CD4-positive, alpha-beta T cell (primary cell): ENCODE data around the gene ACYP2. TPM values are rescaled to one million over a fixed set of nuclear protein-coding genes. Genes with fewer than 3 reads are reported as not detected.
"Not testable (repeated sequence)": the region's sequence is repeated elsewhere in the genome, so short reads cannot be mapped to it uniquely, and the experiment has no call there.

Experiments
- ATAC-seq: fragments of 200-7000 bp; cut with Tn5 transposase; one replicate; pipeline ENCODE4 v1.10.0; 2022; ENCODE audit warnings: mild to moderate bottlenecking; ENCODE audit not compliant: poor library complexity
- CTCF ChIA-PET: fragments of 350-600 bp; sonication (Branson Sonifier 250); formaldehyde crosslinking; loops from one replicate; lab custom pipeline; 2021; ENCODE audit warnings: antibody characterized with exemption, inconsistent platforms; lab: Charles Lee
- POLR2A ChIA-PET: fragments of 350-600 bp; sonication (Branson Sonifier 250); formaldehyde crosslinking; loops from one replicate; lab custom pipeline; 2021; ENCODE audit warnings: antibody characterized with exemption, inconsistent platforms; lab: Charles Lee
- DNase-seq, 14 experiments: peaks; one replicate each; pipeline ENCODE4 v3.0.0-alpha.2; 2013 to 2020; ENCODE audit warnings: mixed read lengths in 2 of 14
- H3K27ac ChIP-seq, 2 donors: one replicate each; pipeline versions ENCODE4 v1.5.1 to v1.7.0; 2013; ENCODE audit warnings: low read length in 2 of 2, low read depth in 1 of 2, mild to moderate bottlenecking in 1 of 2
- H3K27me3 ChIP-seq, 2 experiments: 1 replicate in 1 of 2; 2 replicates in 1 of 2; pipeline versions ENCODE4 v1.6.1 to v1.7.0; 2013; ENCODE audit warnings: low read length in 2 of 2, control low read depth in 1 of 2, mild to moderate bottlenecking in 1 of 2, moderate library complexity in 1 of 2; ENCODE audit not compliant: insufficient read depth in 2 of 2, control insufficient read depth in 1 of 2
- H3K36me3 ChIP-seq: one replicate; pipeline ENCODE4 v1.6.1; 2013; ENCODE audit warnings: low read length, control low read depth; ENCODE audit not compliant: insufficient read depth
- H3K4me1 ChIP-seq: one replicate; pipeline ENCODE4 v1.6.1; 2013; ENCODE audit warnings: low read length, control low read depth; ENCODE audit not compliant: insufficient read depth
- H3K4me3 ChIP-seq: one replicate; pipeline ENCODE4 v1.5.1; 2013; ENCODE audit warnings: mild to moderate bottlenecking, low read length, moderate library complexity
- H3K9me3 ChIP-seq, 2 experiments: 1 replicate in 1 of 2; 2 replicates in 1 of 2; pipeline versions ENCODE4 v1.6.1 to v1.7.0; 2013; ENCODE audit warnings: low read length in 2 of 2, mild to moderate bottlenecking in 2 of 2, control low read depth in 1 of 2, moderate library complexity in 1 of 2; ENCODE audit not compliant: control insufficient read depth in 1 of 2, insufficient read depth in 1 of 2
- H3K27ac Mint-ChIP-seq: one replicate; pipeline ENCODE4 v1.8.0; 2020; ENCODE audit warnings: mixed read lengths
- H3K27me3 Mint-ChIP-seq: one replicate; pipeline ENCODE4 v1.8.0; 2021; ENCODE audit warnings: mixed read lengths
- H3K36me3 Mint-ChIP-seq: one replicate; pipeline ENCODE4 v1.8.0; 2021; ENCODE audit warnings: low read depth, mixed read lengths
- H3K4me1 Mint-ChIP-seq: one replicate; pipeline ENCODE4 v1.8.0; 2021; ENCODE audit warnings: low read depth, mixed read lengths
- H3K4me3 Mint-ChIP-seq: one replicate; pipeline ENCODE4 v1.8.0; 2020; ENCODE audit warnings: mild to moderate bottlenecking, mixed read lengths
- H3K9me3 Mint-ChIP-seq: one replicate; pipeline ENCODE4 v1.8.0; 2020; ENCODE audit warnings: mixed read lengths
- intact Hi-C, 2 experiments: fragments of 100-400 bp; cut with DNase I in 1 of 2; cut with micrococcal nuclease in 1 of 2; formaldehyde crosslinking; loops; one replicate each; pipeline versions ENCODE4 v1.15.1 to v1.9.0; 2023 to 2025; cut with DNase I, micrococcal nuclease
- total RNA-seq, 174 experiments: library from RNA in 2 of 174; stranded (reverse) in 2 of 174; gene quantifications; one replicate each; pipeline ENCODE4 v1.2.3 and lab custom pipeline; 2021 to 2026
- TF ChIP-seq, protein P1 (sequence below): fragments of 200-600 bp; IDR thresholded peaks from one replicate; pipeline ENCODE4 v1.8.0; 2022; ENCODE audit warnings: antibody characterized with exemption, mild to moderate bottlenecking

Gene ACYP2
- total RNA-seq, 2 experiments from 2014 or later, result 9.3 to 10.9 TPM

DNA sequence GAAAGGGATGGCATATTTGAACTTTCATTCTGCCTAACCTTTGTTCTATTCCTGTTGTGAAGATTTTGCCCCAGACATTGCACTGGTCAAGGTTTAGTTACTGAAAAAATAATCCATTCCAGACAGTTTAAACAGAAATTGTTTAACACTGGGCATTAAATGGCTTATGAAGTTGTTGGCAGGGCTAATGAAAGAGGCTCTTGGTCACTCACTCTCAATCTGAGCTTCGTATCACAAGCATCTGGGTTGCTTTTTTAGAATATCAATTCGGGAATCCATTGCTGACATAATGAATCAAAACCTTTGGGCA lies 8.0 kb upstream of the ACYP2 start:
- no peak for ATAC-seq
- Mint-ChIP-seq H3K9me3 (no peaks in the 10 kb centered on the region), H3K27me3 (no peaks in the 10 kb centered on the region), H3K27ac (no peak overlapping the region), H3K4me1 (peaks cover 11% of the 10 kb centered on the region), H3K36me3 (no peaks in the 10 kb centered on the region), H3K4me3 (no peak overlapping the region)
- DNase-seq, result no peak
- H3K9me3 ChIP-seq, result no peaks in the 10 kb centered on the region
- H3K4me3 ChIP-seq, result no peak overlapping the region
- no peaks in the 10 kb centered on the region for H3K27me3 ChIP-seq
- intact Hi-C loops, result loop anchor here (1.0 to 5.0 kb wide), 7 partner anchors 395 to 1325 kb away; no protein-coding TSS in a partner anchor
- H3K36me3 ChIP-seq, result no peaks in the 10 kb centered on the region
- CTCF ChIA-PET, result interaction anchor here (1.2 to 1.5 kb wide), 5 partner anchors 8 to 731 kb away, joined by 3 to 8 read pairs (median 4); partner anchors contain the start of gene ACYP2
- POLR2A ChIA-PET, result interaction anchor here (0.6 to 1.2 kb wide), 5 partner anchors 8 to 616 kb away, joined by 3 to 9 read pairs (median 3); partner anchors contain the start of genes ACYP2 and EML6
- TF ChIP-seq, protein P1, sequence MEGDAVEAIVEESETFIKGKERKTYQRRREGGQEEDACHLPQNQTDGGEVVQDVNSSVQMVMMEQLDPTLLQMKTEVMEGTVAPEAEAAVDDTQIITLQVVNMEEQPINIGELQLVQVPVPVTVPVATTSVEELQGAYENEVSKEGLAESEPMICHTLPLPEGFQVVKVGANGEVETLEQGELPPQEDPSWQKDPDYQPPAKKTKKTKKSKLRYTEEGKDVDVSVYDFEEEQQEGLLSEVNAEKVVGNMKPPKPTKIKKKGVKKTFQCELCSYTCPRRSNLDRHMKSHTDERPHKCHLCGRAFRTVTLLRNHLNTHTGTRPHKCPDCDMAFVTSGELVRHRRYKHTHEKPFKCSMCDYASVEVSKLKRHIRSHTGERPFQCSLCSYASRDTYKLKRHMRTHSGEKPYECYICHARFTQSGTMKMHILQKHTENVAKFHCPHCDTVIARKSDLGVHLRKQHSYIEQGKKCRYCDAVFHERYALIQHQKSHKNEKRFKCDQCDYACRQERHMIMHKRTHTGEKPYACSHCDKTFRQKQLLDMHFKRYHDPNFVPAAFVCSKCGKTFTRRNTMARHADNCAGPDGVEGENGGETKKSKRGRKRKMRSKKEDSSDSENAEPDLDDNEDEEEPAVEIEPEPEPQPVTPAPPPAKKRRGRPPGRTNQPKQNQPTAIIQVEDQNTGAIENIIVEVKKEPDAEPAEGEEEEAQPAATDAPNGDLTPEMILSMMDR, result no peak
- peaks cover 8% of the 10 kb centered on the region for H3K4me1 ChIP-seq
- no peak overlapping the region for H3K27ac ChIP-seq

DNA sequence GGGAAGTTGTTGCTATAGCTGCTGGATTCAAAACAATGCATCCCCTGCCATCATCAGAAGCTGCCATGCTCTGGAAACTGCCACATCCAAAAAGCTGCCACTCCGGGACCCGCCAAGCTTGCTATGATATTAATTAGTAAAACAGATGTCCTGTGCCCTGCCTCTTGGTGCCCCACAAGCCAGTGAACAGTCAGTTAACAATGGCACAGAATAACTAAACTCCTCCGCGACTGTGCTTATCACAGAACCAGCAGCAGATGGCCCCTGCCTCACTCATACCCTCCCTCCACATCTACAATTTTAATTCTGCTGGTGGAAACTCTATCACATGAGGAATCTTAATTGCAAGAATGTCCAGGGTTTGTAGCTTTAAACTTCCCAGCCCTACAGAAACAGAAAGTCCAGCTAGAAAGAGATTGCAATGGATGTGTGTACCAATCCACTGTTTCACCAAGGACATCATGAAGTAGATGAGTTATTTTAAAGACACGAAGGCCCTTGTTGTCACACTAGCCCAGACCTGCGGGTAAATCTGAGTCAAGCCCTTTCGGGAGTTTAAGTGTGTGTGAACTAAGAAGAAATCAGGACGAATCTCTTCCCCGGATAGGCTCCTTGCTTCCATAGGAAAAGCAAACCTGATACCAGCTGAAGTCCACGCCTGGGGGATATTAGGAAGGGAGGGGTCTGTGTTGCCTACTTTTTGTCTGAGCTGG lies 7.4 kb upstream of the ACYP2 start:
- H3K4me1 Mint-ChIP-seq, result peaks cover 11% of the 10 kb centered on the region
- intact Hi-C loops, result loop anchor here (1.0 to 5.0 kb wide), 7 partner anchors 394 to 1324 kb away; no protein-coding TSS in a partner anchor
- H3K4me1 ChIP-seq, result peaks cover 8% of the 10 kb centered on the region
- TF ChIP-seq, protein P1, result no peak
- H3K9me3 Mint-ChIP-seq, result no peaks in the 10 kb centered on the region
- DNase-seq (no peak), ATAC-seq (no peak)
- no peak overlapping the region for H3K27ac Mint-ChIP-seq
- H3K9me3 ChIP-seq, result no peaks in the 10 kb centered on the region
- POLR2A ChIA-PET, result no interaction called here
- H3K27me3 ChIP-seq, result no peaks in the 10 kb centered on the region
- no peaks in the 10 kb centered on the region for H3K36me3 Mint-ChIP-seq
- CTCF ChIA-PET, result interaction anchor here (1.3 to 1.5 kb wide), 2 partner anchors 64 to 730 kb away, joined by 3 to 5 read pairs; no protein-coding TSS in a partner anchor
- no peak overlapping the region for H3K27ac ChIP-seq
- H3K36me3 ChIP-seq, result no peaks in the 10 kb centered on the region
- no peaks in the 10 kb centered on the region for H3K27me3 Mint-ChIP-seq
- H3K4me3 ChIP-seq, result no peak overlapping the region
- H3K4me3 Mint-ChIP-seq, result no peak overlapping the region

DNA sequence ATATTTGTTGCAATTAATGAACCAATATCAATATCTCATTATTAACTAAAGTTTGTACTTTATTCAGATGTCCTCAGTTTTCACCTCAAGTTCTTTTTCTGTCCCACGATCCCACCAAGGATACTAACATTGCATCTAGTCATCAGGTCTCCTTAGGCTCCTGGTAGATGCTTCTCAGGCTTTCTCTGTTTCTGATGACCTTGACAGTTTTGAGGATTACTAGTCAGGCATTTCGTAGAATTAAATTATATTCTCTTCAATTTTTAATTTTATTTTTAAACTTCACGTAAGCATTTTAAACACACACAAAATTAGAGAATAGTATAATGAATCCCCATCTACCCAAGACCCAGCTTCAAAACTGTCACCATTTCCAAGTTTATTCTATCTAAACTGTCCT lies 5.6 kb upstream of the ACYP2 start:
- ATAC-seq (no peak), DNase-seq (no peak)
- no peak overlapping the region for H3K27ac ChIP-seq
- peaks cover 10% of the 10 kb centered on the region for H3K4me1 ChIP-seq
- H3K9me3 ChIP-seq, result no peaks in the 10 kb centered on the region
- Mint-ChIP-seq H3K9me3 (no peaks in the 10 kb centered on the region), H3K36me3 (no peaks in the 10 kb centered on the region), H3K4me3 (no peak overlapping the region), H3K27ac (no peak overlapping the region), H3K27me3 (no peaks in the 10 kb centered on the region), H3K4me1 (peaks cover 8% of the 10 kb centered on the region)
- CTCF ChIA-PET, result no interaction called here
- H3K27me3 ChIP-seq, result no peaks in the 10 kb centered on the region
- intact Hi-C loops, result loop anchor here (5.0 to 10.0 kb wide), 8 partner anchors 345 to 1322 kb away; partner anchors contain the start of genes CCDC88A (in 1 of the 2) and CHAC2 (in 1 of the 2)
- H3K36me3 ChIP-seq, result no peaks in the 10 kb centered on the region
- TF ChIP-seq, protein P1, result no peak
- no peak overlapping the region for H3K4me3 ChIP-seq
- POLR2A ChIA-PET, result no interaction called here

DNA sequence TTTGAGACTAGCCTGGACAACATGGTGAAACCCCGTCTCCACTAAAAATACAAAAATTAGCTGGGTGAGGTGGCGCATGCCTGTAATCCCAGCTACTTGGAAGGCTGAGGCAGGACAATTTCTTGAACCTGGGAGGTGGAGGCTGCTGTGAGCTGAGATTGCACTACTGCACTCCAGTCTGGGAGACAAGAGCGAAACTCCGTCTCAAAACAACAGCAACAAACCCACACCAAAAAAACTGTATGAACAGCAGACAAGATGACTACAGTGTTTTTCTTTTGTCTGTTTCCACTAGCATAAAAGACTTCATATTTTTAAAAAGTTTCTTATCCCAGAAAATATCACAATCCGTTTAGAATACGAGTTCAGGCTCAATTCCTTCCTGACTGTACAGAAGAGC lies 936 bp upstream of the ACYP2 start:
- intact Hi-C loops, result loop anchor here (2.0 to 10.0 kb wide), 4 partner anchors 350 to 1502 kb away; partner anchors contain the start of genes CCDC88A (in 1 of the 2), CHAC2 (in 1 of the 2) and PPP4R3B (in 1 of the 2)
- H3K27me3 ChIP-seq, H3K9me3 Mint-ChIP-seq, H3K27me3 Mint-ChIP-seq, H3K36me3 ChIP-seq, DNase-seq, H3K9me3 ChIP-seq, H3K4me3 ChIP-seq, ATAC-seq: not testable (repeated sequence)
- H3K4me3 Mint-ChIP-seq, result peak overlapping the region; percentile 92
- H3K27ac Mint-ChIP-seq, result peak overlapping the region; percentile 99
- H3K4me1 Mint-ChIP-seq, result peaks cover 16% of the 10 kb centered on the region
- Histone ChIP-seq H3K4me1 (peaks cover 11% of the 10 kb centered on the region), H3K27ac (peak overlapping the region in 1 of 2 donors; percentile 98)
- CTCF ChIA-PET, result interaction anchor here (1.8 kb wide), 1 partner anchor 8 kb away, joined by 8 read pairs; no protein-coding TSS in a partner anchor
- peaks cover 37% of the 10 kb centered on the region for H3K36me3 Mint-ChIP-seq
- POLR2A ChIA-PET, result interaction anchor here (0.6 to 2.3 kb wide), 11 partner anchors 10 to 1405 kb away, joined by 3 to 36 read pairs (median 3); partner anchors contain the start of genes CFAP36, CHAC2, CLHC1 and PSME4
